Measurements from ENCODE around the gene OR8J3.
"Not testable (repeated sequence)": the region's sequence is repeated elsewhere in the genome, so short reads cannot be mapped to it uniquely, and the experiment has no call there.

Gene OR8J3

DNA sequence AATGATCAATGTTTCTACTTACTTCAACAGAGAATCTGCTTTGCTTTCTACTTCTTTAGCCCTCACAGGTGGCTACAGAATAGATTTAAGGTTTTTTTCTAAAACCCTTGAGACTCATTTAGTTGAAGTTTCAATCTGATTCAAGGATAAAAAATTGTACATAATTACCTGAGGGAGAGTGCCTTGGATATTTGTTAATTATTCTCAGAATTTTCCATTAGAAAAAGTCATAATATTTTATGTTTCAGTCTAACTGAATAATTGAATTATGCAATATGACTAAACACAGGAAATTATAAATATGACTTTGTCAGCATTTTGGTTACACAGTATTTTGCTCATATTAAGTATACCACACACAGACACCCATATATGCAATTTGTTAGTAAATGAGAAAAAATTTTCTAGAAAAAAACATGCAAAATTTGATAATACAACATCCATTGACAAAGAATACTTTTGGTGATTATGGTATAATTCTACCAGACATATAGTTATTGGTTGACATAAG is at the start of gene OR8J3:
OR8J3 (minus strand) TSS at position 51 of the 511 bp plus-strand sequence. CDS start 2,483 bp downstream, outside the sequence.
- no peak for DNase-seq

- DNase-seq, result no peak
Observed at GRCh38 chr11:56188602-56189001, 48.6 kb upstream of the OR8J3 start.

GRCh38 chr11:56183459-56183858 is 43.5 kb upstream of the OR8J3 start:
- DNase-seq, result no peak

DNA sequence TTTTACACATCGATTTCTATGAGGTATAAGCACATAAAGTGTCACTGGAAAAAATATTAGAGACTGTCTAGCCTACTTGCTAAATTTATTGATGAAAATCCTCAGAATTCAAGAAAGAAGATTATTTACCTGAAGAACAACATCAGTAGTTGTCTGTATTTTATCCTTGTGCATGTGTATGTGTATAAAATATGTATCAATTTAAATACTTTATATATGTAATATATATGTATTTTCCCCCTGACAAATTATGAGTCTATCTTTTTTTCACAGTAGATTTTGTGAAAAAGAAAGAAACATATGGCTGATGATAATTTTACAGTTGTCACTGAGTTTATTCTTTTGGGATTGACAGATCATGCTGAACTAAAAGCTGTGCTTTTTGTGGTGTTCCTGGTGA is 36.3 kb upstream of the OR8J3 start, which contains the start of gene OR5J2:
OR5J2 (plus strand) TSS at position 301 of the 400 bp plus-strand sequence; CDS start at position 301, 0 bp downstream.
- DNase-seq, result no peak

DNA sequence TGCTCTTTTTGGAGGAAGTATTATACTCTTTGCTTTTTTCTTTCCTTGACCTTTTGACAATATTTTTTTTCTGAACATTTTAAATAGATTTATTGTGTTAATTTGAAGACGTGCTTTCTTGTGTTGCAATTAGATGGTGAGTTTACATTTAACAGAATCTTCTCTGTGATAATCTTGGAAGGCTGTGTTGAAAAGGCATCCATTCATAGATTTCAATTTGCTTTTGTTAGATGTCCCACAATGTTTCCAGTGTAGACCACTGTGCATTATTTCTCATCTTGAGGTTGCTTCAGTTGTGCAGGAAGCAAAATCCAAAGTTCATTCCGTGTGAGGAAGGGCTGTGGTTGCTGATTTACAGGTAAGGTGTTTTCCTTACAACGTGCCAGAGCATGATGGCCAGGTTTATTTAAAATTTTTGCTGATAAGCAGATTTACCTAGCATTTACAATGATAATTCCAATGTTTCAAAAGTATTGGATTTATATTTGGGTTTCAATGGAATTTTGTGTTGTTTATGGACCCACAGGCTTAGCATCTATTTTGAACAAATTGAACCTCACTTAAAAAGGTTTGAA is 32.3 kb upstream of the OR8J3 start:
- DNase-seq, result no peak

GRCh38 chr11:56163804-56164203 is 23.8 kb upstream of the OR8J3 start:
- DNase-seq, result no peak

DNA sequence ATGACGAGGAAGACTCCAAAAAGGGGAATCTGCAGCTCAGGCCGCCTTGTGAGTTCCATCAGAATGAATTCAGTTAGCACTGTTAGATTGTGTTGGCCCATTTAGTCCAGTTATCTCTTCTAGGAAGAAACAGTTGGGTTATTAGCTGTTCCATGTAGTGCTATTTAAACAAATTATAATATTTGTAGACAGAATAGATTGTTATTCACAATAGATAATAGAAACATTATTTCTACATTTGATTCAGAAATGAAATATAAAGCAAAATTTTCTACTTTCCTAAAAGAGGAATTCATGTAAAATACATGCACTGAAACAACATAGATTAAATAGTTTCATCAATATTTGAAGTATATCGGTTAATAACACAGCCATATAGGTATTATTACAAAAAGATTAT is 20.2 kb upstream of the OR8J3 start, which contains the start of gene OR8K5:
OR8K5 (minus strand) TSS at position 101 of the 400 bp plus-strand sequence; CDS start at position 101, 0 bp downstream.
- DNase-seq, result no peak

DNA sequence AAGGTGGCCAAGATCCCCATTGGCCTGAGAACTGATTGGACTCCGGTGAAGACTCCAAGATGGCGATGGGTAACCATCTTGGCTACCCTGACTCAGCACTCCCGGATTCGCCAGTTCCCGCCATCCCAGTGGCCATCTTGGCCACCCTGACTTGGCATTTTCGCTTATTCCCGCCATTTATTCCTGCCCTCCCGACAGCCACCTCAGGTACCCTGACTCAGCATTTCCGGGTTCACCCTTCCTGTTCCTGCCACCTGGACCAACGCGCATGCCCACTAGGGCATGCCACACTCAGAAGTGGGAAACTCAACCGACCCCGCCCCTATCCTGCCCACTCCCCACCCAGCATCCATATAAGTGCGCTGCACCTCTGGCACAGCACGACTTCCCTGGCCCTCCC is 12.3 kb upstream of the OR8J3 start:
- no peak for DNase-seq

GRCh38 chr11:56151376-56151775 is 11.4 kb upstream of the OR8J3 start:
- no peak for DNase-seq

DNA sequence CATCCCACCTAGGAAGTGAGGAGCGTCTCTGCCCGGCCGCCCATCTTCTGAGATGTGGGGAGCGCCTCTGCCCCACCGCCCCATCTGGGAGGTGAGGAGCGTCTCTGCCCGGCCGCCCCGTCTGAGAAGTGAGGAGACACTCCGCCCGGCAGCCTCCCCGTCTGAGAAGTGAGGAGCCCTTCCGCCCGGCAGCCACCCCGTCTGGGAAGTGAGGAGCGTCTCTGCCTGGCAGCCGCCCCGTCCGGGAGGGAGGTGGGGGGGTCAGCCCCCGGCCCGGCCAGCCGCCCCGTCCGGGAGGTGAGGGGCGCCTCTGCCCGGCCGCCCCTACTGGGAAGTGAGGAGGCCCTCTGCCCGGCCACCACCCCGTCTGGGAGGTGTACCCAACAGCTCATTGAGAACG is 3.7 kb upstream of the OR8J3 start:
- not testable (repeated sequence) for DNase-seq

DNA sequence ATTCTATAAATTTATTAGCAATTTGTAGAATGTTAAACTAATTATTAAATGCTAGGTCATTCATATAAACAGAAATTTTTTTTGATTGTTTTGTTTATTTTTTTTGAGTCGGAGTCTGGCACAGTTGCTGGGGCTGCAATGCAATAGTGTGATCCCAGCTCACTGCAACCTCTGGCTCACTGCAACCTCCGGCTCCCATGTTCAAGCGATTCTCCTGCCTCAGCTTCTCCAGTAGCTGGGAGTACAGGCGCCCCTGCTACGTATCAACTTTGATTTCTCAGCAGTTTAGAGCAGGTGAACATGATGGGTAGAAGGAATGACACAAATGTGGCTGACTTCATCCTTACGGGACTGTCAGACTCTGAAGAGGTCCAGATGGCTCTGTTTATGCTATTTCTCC is 17.9 kb downstream of the OR8J3 start, which contains the start of gene OR8H3:
OR8H3 (plus strand) TSS at position 301 of the 400 bp plus-strand sequence; CDS start at position 301, 0 bp downstream.
- peak; percentile 0 for DNase-seq

DNA sequence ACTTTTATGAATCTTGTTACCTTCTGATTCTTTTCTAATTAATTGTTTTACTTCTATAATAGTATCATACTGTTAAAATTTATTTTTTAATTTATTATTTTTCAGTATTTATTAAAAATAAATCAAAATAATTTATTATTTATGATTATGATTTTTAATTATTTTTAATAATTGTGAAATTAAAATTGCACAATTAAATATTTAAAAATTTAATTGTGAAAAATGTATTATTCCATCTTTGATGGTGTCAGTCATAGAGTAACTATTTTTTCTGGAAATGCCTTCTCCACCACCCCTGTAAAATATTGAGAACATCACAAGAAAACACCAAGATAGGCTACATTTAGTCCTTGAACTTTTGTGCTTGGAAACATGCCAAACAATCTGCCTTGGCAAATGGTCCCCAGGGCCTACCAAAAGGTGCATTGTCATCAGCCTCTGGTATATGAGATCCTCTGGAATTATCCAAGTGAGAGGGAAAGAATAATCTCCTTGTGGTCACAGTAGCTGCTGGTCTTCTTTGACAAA is 36.7 kb downstream of the OR8J3 start, which contains the start of gene OR8H2:
OR8H2 (plus strand) TSS at position 478 of the 528 bp plus-strand sequence. CDS start 1,356 bp downstream, outside the sequence.
- DNase-seq, result peak; percentile 36

DNA sequence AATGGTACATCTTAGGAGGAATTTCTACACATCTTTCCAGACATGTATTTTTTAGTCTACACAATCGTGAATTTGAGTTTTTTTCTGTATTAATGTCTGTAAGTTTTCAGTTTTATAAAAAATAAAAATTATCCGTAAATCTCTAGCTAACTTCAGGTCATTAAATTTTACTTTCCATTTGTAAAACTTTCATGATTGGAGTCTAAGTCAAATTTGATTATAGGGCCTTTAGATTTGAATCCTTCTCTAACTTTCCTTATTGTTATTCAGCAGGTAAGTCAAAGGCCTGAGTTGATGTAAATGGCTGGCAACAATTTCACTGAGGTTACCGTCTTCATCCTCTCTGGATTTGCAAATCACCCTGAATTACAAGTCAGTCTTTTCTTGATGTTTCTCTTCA is 47.0 kb downstream of the OR8J3 start, which contains the start of gene OR8I2:
OR8I2 (plus strand) TSS at position 301 of the 400 bp plus-strand sequence; CDS start at position 301, 0 bp downstream.
- no peak for DNase-seq

GRCh38 chr11:56089697-56090096 is 50.3 kb downstream of the OR8J3 start:
- DNase-seq, result no peak
